Skeletal muscle satellite cell (primary cell): ENCODE data around the gene IRS1.

Source experiments
- H3K27me3 ChIP-seq: 2 replicates; pipeline ENCODE4 v1.7.0; 2013; ENCODE audit warnings: low read length; ENCODE audit not compliant: control insufficient read depth, insufficient read depth
- H3K36me3 ChIP-seq: 2 replicates; pipeline ENCODE4 v1.7.0; 2013; ENCODE audit warnings: mild to moderate bottlenecking, control low read depth, low read length; ENCODE audit not compliant: insufficient read depth
- H3K4me1 ChIP-seq: 2 replicates; pipeline ENCODE4 v1.7.0; 2013; ENCODE audit warnings: low read length; ENCODE audit not compliant: control insufficient read depth, insufficient read depth
- H3K4me2 ChIP-seq: 2 replicates; pipeline ENCODE4 v1.7.0; 2013; ENCODE audit warnings: mild to moderate bottlenecking, low read length
- H3K4me3 ChIP-seq: 2 replicates; pipeline ENCODE4 v1.7.0; 2013; ENCODE audit warnings: low read length
- H3K9ac ChIP-seq: 2 replicates; pipeline ENCODE4 v1.7.0; 2013; ENCODE audit warnings: mild to moderate bottlenecking, low read depth, low read length, moderate library complexity
- H3K9me3 ChIP-seq: replicated peaks from 2 replicates; pipeline ENCODE4 v1.7.0; 2013; ENCODE audit warnings: mild to moderate bottlenecking, control low read depth, low read length

The IRS1 gene

DNA sequence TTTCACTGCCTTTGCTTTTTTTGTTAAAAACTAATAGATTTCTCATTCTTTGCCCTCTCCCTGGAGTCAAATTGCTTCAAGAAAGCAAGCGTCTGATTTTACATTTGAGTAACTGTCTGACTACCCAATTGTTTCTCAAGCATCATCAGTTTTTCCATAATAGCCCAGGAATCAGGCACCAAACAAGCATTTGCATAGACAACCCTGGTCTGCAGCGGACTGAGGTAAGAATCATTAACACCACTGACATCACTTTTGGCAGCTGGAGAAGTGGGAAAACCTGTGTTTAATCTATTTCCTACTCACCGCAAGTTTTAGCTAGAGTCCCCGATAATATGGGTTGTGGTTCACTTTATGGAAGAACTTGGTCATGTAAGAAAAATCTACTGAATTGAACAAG, 55.7 kb downstream of the IRS1 start:
- no peak overlapping the region for H3K4me2 ChIP-seq
- no peak overlapping the region for H3K4me3 ChIP-seq
- peaks cover 27% of the 10 kb centered on the region for H3K4me1 ChIP-seq
- peaks cover 41% of the 10 kb centered on the region for H3K36me3 ChIP-seq
- H3K9me3 ChIP-seq, result no peaks in the 10 kb centered on the region
- no peak overlapping the region for H3K9ac ChIP-seq
- H3K27me3 ChIP-seq, result no peaks in the 10 kb centered on the region

DNA sequence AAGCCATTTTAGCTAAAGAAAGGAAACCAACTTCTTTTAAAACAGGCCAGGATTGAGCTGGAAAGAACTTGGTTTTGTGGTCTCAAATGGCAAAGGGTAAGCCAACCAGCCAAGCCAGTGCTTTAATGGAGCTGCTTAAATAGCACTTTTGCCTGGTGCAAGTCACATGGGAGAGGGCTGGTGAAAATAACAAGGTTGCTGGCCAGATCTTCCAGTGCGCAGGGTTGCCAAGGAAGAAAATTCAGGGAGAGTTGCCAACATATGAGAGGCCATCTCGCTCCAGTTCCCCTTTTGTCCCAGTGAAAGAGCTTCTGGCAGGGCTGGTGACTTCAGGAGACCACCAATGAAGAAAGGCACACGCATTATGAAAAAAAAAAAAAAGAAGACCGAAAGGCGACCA, 57.3 kb downstream of the IRS1 start:
- Histone ChIP-seq H3K27me3 (no peaks in the 10 kb centered on the region), H3K4me2 (no peak overlapping the region), H3K4me1 (peaks cover 33% of the 10 kb centered on the region), H3K9ac (peak overlapping the region; percentile 22), H3K4me3 (no peak overlapping the region), H3K36me3 (peaks cover 39% of the 10 kb centered on the region), H3K9me3 (no peaks in the 10 kb centered on the region)

DNA sequence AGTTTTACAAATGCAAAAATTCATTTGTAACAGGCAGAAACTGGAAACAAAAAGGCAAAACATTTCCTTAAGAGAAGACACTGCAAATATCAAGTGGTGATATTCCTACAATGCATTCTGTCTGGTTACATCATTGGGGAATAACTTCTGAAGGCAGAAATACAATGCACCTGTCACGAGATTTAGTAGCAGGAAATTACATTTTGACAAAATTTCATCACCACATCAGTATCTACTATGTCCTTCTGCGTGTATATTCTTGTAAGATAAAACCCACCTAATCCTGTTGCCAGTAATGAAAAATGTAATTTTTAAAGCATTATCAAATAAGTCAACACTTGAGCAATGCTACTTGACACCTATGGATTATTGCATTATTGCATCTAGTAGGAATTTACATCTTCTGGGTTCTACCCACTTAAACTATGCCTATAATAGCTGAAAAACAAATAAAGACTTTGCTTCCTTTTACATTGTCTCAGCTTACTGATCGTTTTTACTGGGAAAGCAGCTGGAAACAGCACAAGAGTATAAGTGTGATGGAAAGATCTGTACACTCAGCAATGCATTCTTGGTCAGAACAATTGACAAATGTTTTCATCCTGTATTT, 59.5 kb downstream of the IRS1 start:
- H3K9ac ChIP-seq, result no peak overlapping the region
- peaks cover 33% of the 10 kb centered on the region for H3K4me1 ChIP-seq
- no peak overlapping the region for H3K4me3 ChIP-seq
- H3K9me3 ChIP-seq, result no peaks in the 10 kb centered on the region
- H3K27me3 ChIP-seq, result no peaks in the 10 kb centered on the region
- H3K4me2 ChIP-seq, result no peak overlapping the region
- peaks cover 45% of the 10 kb centered on the region for H3K36me3 ChIP-seq

DNA sequence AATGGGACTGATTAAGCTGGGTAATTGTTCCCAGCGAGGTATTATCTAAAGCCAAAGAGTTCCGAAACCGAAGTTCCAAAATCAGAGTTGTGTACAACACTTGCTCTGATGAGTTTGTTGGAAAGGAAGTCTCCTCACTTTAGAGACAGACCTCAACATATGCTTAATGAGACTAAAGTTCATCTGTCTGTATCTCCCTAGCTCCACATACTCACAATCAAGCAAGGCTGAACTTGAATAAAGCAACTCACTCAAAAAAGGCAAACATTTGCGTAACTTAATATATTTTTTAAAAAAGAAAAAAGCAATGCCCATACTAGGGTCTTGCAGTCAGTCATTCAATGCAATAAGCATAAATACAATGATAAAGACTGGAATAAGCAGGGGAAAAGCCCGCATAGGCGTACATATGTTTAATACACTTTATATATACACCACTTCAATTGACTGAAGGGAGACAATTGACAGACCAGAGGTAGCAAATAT, 60.0 kb downstream of the IRS1 start:
- Histone ChIP-seq H3K9ac (no peak overlapping the region), H3K9me3 (no peaks in the 10 kb centered on the region), H3K36me3 (peaks cover 48% of the 10 kb centered on the region)

DNA sequence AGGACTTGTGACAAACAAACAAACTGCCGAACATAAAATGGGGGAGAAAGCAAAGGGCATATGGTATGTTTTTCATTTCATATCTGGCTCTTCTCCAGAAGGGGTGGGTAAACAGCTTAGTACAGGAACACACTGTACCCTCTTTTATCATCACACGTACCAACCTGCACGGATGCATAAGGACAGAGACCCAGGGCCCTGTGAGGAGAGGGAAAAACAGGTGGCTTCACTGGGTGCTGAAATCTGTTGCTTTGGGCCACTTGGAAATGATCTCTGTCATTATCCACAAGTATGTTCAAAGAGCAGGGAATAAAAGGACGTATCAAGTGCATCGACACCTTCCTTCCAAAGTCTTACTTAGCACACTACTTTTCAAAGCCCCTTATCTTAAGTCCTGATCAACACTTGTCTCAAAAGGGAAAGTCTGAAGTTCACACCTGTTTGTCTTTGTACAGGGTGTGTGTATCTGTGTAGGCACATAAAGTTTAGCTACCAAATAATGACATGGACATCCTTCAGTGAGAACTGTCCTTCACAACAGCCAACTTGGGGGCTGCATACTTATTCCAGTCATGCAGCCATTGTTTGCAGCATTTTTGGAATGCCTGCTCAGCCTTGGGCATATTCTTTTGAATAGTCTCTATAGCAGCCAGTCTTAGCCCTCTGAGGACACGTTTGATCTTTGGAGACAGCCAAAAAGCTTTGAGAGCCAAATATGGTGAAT, 60.6 kb downstream of the IRS1 start:
- Histone ChIP-seq H3K9me3 (no peaks in the 10 kb centered on the region), H3K27me3 (no peaks in the 10 kb centered on the region), H3K4me2 (no peak overlapping the region), H3K9ac (no peak overlapping the region), H3K4me1 (peaks cover 33% of the 10 kb centered on the region), H3K36me3 (peaks cover 47% of the 10 kb centered on the region), H3K4me3 (no peak overlapping the region)

More for the DNA sequence above, 60.0 kb downstream of the IRS1 start:
- Histone ChIP-seq H3K4me1 (peaks cover 33% of the 10 kb centered on the region), H3K4me3 (no peak overlapping the region), H3K4me2 (no peak overlapping the region), H3K27me3 (no peaks in the 10 kb centered on the region)

DNA sequence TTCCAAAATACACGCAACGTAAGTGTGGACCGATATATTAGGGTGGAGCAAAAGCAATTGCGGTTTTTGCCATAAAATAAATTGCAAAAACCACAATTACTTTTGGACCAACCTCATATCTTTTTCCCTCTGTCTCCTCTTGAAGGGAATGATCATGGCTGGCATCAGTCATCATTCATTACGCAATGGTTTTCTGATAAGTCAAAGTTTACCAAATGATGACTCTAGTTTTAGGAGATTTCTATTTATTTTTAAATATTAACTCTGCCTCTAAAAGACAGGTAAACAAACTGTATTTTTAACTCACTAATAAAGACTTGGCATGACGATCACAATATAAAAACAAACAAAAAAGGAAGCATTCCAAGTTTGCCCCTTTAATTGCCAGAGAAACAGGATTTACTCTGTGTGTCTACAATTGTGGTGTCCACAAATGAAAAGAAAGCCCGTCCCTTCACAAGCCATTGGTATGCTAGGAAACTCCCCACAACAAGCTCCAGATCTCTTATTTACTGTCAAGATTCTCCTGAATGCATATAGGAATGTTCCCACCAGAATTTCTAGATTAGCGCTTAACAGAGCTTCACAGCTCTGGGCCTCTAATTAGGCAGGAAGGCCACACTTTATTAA, 61.3 kb downstream of the IRS1 start:
- no peak overlapping the region for H3K4me3 ChIP-seq
- no peak overlapping the region for H3K9ac ChIP-seq
- peaks cover 33% of the 10 kb centered on the region for H3K4me1 ChIP-seq
- peaks cover 41% of the 10 kb centered on the region for H3K36me3 ChIP-seq
- no peaks in the 10 kb centered on the region for H3K9me3 ChIP-seq
- H3K27me3 ChIP-seq, result no peaks in the 10 kb centered on the region
- H3K4me2 ChIP-seq, result no peak overlapping the region

DNA sequence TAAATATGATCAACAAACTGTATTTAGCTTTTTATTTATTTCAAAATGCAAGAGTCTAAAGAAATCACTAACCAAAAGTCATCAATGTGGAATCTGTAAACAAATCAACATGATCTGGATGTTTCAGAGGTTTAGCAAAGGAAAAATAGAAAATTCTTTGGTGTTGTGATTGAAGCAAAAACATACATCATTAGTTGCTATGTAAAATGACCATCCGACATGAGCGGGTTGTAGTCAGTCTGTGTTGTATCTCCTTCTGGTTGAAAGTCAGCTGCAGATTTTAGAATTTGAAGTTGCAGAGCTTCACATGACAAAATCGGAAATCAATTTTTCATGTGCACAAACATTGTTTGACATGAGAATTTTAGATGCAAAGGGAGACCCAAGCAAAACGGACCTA, 63.2 kb downstream of the IRS1 start:
- peaks cover 24% of the 10 kb centered on the region for H3K4me1 ChIP-seq
- H3K27me3 ChIP-seq, result no peaks in the 10 kb centered on the region
- no peak overlapping the region for H3K4me2 ChIP-seq
- H3K9me3 ChIP-seq, result no peaks in the 10 kb centered on the region
- H3K4me3 ChIP-seq, result no peak overlapping the region
- H3K9ac ChIP-seq, result no peak overlapping the region
- peaks cover 41% of the 10 kb centered on the region for H3K36me3 ChIP-seq

DNA sequence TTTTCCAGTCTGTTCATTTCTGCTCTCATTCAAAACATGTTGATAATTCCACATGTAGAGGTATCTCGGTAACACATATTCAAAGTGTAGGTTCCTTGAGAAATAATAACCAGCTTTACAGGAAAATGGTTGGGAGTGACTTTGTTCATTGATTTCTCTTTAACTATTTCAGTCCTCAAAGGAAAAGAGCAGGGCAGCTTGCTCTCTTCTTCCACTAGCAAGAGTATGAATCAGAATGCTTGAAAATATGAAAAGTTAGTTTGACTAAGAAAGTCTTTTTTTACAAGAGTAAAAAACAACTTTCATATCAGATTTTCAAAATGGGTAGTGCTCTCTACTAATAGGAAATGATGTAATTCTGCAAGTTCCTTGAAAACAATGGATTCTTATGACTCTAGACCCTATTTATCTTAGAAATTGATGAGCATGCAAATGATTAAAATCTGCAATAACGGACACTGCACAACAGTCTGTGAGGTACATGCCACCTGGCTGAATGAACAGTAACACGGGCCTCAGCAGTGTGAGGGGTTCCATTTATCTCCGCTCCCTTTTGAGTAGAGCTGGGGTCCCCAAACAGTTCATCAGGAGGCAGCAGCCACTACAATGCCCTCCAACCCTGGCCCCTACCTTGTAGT, 65.6 kb downstream of the IRS1 start:
- no peak overlapping the region for H3K9ac ChIP-seq
- H3K9me3 ChIP-seq, result no peaks in the 10 kb centered on the region
- no peak overlapping the region for H3K4me2 ChIP-seq
- H3K36me3 ChIP-seq, result peaks cover 41% of the 10 kb centered on the region
- H3K4me1 ChIP-seq, result peaks cover 7% of the 10 kb centered on the region
- no peak overlapping the region for H3K4me3 ChIP-seq
- H3K27me3 ChIP-seq, result no peaks in the 10 kb centered on the region

DNA sequence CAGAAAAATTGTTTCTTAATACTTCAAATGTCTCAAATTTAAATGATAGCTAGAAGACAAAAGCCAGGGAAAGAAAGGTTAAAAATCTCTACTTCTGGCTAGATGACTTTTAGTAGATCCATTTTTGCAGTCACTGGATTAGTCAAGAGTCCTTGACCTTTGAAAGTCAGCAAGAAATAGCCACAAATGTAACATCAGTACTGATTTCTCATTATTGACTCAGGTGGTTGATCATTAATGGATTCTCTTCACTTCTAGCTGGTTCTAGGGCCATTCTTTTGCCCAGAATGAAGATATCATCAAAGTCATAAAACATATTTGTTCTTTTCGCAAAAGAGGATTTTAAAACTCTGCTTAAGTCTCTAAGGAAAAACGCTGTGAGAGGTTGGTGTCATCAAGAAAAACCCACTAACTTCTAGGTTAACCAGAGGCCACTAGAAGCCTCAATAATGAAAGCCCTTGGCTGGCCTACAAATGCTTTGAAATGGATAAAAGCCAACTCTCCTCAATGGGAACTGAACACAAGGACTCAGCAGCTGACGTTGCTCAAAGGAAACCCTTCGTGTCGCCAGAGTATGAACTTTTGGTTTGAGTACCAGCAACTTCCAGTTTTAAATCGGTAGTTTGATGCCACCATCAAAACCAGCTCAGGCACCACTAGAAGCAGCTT, 66.3 kb downstream of the IRS1 start:
- H3K4me1 ChIP-seq, result peaks cover under 1% of the 10 kb centered on the region
- H3K27me3 ChIP-seq, result no peaks in the 10 kb centered on the region
- peaks cover 41% of the 10 kb centered on the region for H3K36me3 ChIP-seq
- H3K4me3 ChIP-seq, result no peak overlapping the region
- H3K9me3 ChIP-seq, result no peaks in the 10 kb centered on the region
- H3K9ac ChIP-seq, result no peak overlapping the region
- H3K4me2 ChIP-seq, result no peak overlapping the region

DNA sequence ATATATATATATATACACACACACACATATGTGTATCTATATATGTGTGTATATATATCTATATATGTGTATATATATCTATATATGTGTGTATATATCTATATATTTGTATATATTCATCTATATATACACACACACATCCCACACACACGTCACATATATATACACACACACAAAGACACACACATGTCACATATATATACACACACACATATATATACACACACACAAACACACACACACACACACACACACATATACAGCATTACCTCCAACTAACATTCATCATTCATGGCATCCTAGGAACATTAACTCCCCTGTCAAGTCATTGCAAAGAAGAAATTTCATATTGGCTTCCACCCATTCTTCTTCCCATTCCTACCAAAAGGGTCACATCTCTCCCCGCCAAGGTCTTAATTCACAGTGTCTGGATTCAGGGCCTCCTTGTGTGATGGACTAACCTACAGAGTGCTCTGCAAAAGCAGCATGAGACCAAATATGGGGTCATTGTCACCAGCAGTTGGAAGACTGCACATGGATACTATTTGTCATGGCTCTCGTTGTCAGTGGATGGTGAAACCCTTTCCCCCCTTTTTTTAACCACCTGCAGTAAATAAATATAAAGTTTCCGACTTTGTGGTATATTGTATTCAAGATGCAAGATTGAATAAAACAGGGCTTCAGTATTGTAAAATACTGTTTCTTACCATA, 67.0 kb downstream of the IRS1 start:
- Histone ChIP-seq H3K4me3 (no peak overlapping the region), H3K9me3 (no peaks in the 10 kb centered on the region), H3K9ac (no peak overlapping the region), H3K36me3 (peaks cover 36% of the 10 kb centered on the region), H3K27me3 (no peaks in the 10 kb centered on the region), H3K4me1 (no peaks in the 10 kb centered on the region), H3K4me2 (no peak overlapping the region)
